ENCODE data around the gene POP4.

- TF ChIP-seq, protein P1, sequence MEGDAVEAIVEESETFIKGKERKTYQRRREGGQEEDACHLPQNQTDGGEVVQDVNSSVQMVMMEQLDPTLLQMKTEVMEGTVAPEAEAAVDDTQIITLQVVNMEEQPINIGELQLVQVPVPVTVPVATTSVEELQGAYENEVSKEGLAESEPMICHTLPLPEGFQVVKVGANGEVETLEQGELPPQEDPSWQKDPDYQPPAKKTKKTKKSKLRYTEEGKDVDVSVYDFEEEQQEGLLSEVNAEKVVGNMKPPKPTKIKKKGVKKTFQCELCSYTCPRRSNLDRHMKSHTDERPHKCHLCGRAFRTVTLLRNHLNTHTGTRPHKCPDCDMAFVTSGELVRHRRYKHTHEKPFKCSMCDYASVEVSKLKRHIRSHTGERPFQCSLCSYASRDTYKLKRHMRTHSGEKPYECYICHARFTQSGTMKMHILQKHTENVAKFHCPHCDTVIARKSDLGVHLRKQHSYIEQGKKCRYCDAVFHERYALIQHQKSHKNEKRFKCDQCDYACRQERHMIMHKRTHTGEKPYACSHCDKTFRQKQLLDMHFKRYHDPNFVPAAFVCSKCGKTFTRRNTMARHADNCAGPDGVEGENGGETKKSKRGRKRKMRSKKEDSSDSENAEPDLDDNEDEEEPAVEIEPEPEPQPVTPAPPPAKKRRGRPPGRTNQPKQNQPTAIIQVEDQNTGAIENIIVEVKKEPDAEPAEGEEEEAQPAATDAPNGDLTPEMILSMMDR (IDR thresholded peaks at IDR 0.05; ENCODE audit: borderline replicate concordance, extremely low read depth, low read length, poor library complexity, severe bottlenecking) = no peak
- no peak for TF ChIP-seq EZH2 (IDR thresholded peaks at IDR 0.05; ENCODE audit: borderline replicate concordance, low read depth, low read length, severe bottlenecking)
Observed at GRCh38 chr19:29591670-29592069, 14.4 kb upstream of the POP4 start.

Measured in DND-41 (cell line).